HG03108 (cell line): ENCODE results near the gene ERC2.
"Not testable (repeated sequence)": the region's sequence is repeated elsewhere in the genome, so short reads cannot be mapped to it uniquely, and the experiment has no call there.

Experiments used
- ATAC-seq: cut with Tn5 transposase; IDR thresholded peaks from one replicate; pipeline ENCODE4 v1.9.1; 2021; ENCODE audit warnings: moderate library complexity; ENCODE audit not compliant: unreplicated experiment

ERC2 gene

DNA sequence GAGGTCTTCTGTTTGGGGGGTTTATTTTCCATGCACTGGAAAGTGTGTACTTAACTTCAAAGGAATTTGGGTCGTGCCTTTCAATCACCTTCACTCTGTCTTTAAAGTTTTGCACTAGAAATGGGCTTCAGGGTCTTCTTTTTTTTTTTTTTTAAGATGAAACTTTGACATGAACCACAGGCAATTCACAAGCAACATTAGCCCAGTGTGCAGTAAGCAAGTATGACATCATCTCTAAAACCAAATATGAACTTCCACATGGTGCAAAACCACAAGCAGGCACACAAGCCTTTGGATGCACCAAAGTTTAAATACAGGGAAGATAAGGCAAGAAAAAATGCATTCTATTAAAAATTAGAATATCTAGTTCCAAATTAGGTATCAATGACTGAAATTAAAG, 381.9 kb downstream of the ERC2 start:
- ATAC-seq: no peak

DNA sequence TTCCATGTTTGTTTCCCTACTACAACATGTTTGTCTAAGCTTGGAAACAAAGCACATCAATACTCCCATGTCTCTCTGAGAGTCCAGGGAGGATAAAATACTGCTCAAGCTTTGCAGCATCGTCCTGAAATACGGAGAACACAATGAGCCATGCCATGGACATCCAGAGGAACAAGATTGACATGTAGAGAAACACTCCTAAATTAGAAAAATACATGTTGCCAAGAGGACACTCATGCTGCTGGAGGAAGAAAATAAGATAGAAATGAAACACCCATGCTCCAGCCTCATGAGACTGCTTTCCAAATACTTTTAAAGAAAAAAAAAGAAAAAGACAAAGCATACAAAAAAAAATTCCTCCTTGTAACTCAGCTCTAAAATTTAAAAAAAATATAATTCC, 387.0 kb downstream of the ERC2 start:
- no peak for ATAC-seq

DNA sequence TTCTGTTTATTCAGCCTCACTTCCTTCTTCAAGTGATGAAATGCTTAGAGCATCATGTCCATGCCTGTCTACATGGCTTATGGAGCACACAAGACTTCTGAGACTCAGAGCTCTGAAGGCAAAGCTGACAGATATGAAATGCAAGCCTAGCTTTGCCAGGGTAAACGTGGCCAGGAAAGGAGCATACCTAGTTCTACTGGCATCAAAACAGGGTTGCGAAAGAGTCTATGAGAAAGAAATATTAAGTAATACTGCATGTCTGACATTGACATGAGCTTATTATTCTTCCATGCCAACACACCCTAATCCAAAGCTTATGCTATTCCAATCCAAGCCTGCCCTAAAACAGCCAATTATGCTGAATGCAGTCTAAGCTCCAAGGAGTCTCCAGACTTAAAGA, 391.5 kb downstream of the ERC2 start:
- no peak for ATAC-seq

DNA sequence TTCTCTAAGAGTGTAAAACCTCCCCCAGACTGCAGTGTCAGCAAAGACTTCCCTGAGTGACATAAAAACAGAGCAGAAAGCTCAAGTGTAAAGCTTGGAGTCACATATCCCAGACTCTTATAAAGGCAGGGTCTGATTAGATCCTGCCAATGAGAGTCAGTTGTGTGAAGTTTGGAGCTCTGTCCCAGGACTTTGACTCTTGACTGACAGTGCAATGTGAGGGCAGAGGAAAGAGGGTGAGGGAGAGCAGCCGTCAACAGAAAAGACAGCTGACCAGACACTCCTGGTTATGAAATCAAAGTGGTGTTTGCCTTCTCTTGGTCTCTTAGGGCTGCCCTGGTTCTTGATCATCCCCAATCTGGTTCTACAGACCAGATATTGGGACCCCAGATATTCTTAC, 393.2 kb downstream of the ERC2 start:
- no peak for ATAC-seq

DNA sequence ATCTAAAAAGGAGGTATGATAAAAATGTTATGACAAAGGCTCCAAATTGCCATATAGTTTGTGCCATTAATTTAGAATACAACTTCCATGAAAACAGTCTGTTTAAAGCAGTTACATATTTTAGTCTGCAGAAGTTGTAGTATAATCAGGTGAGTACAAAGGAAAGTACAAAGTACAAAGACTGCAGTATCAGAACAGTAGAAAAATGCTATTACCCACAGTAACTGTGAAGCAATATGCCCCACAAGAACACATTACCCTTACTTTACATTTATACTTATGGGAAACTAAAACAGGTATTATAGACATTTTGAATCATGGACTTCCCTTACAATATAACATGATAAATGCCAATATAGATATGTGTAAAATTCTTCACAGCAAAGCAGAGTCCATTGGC, 398.5 kb downstream of the ERC2 start:
- ATAC-seq: no peak

DNA sequence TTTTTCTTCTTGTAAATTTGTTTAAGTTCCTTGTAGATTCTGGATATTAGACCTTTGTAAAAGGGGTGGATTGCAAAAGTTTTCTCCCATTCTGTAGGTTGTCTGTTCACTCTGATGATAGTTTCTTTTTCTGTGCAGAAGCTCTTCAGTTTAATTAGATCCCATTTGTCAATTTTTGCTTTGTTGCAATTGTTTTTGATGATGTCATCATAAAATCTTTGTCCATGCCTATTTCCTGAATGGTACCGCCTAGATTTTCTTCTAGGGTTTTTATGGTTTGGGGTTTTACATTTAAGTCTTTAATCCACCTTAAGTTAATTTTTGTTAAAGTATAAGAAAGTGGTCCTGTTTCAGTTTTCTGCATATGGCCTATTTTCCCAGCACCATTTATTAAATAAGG, 401.9 kb downstream of the ERC2 start:
- ATAC-seq: not testable (repeated sequence)

DNA sequence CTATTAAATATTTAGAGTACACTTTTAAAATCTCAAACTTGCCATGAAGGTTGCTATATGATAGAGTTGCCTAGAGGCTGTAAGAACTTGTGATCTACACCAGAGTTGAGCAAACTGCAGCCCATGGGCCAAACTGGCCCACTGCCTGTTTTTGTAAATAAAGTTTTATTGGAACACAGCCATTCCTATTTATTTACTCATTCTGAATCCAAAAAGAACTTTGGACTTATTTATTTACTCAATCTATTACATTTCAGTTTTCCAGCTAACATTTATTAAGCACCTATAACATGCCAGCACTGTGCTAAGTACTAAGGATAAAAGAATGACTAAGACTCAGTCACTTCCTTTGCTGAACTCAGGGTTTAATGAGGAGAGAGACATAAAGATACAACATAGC, 403.6 kb downstream of the ERC2 start:
- ATAC-seq: no peak

DNA sequence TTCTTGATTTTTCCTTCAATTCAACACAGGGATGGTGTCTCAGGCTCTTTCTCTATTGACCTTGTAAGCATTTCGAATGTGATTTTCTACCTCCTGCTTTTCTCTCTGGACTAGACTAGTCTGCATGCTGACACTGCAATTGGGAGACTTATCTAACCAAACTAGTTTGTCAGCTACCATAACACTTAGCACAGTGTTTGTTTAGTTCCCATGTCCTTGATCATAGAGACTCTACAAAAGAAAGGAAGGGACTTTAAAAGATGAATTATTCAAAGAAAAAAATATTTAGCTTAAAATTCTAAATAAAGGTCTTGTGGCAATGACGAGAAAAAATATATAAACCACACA, 407.0 kb downstream of the ERC2 start:
- ATAC-seq: no peak

DNA sequence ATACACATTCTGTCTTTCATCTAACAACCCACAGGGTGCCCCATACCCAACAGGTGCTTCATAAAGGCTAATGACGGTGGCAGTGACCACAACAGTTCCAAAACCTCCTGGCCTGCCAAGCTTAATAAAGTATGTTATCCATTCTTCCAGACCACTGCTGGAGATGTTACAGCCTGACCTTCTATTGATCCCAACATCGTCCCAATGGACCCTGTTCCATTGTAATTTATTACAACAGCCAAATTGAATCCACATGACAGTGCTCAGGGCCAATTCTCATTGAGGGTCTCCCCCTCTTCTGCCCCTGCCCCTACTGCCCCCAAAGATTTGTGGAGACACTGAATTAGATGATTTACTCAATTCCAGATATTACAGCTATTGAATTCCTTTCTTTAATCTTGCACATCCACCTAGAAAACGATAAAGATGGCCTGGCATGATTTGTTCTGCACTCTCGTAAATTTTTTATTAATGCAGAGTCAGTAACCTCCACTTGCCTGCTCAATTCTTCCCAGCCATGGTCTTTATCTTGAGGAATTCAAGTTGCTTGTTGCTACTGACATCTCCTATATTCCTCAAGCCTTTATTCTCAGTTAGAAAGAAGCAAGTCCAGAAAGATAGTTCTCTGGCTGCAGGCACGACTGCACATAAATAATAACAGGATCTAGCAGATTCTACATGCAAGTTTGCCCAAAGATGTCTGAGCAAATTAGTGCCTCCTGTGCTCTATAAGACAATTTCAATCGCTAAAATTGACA, 407.6 kb downstream of the ERC2 start:
- no peak for ATAC-seq

DNA sequence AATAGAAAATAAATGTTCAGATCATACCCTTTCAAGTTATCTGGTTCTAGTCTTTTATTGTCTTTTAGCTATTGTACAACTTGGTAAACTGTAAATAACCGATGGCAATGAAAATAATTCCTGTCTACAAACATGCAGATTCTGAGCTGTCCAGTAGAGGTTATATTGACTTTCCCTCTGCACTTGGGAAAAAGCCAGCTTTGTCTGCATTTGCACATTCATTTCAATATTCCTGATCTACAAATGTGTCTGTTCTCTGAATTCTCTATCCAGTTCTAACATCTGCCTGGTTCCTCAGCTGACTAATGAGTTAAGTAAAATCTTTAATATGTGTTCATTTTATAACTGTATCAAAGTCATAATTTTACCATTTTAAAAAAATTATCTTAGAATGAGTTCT, 408.5 kb downstream of the ERC2 start:
- no peak for ATAC-seq

DNA sequence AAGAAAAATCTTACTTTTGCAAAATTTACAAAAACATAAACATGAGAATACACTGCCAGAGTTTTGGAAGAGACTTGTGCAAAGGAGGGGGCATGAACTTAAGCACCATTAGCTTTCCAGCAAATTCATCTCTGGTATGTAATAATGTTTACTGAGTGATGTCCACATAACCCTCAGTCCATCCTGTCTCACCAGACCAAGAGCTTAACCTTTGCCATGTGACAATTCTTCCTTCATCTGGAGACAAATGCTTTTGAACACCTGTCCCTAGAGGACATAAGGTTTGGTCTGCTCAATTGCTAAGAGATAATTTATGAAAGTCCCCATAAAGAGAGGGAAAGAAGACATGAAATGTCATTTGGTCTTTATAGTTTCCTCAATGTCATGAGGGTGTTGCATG, 412.3 kb downstream of the ERC2 start:
- no peak for ATAC-seq

DNA sequence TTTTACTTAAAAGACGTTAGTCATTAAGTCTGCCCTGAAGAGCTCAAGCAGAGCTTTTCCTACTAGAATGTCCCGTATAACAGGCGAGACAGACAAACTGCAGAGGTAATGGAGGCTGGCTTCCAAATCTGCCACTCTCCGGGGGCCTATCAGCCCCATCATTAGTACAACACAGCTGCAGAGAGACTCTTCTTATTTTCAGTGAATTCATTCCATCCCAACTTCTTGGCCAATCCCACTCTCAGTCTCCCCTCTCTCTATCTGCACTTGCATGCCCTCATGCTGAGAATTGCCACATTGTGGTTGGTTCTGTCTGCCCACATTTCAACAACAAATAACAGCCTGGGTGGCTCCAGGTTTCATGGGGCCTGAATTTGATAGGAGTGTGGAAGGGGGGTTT, 412.7 kb downstream of the ERC2 start:
- no peak for ATAC-seq

DNA sequence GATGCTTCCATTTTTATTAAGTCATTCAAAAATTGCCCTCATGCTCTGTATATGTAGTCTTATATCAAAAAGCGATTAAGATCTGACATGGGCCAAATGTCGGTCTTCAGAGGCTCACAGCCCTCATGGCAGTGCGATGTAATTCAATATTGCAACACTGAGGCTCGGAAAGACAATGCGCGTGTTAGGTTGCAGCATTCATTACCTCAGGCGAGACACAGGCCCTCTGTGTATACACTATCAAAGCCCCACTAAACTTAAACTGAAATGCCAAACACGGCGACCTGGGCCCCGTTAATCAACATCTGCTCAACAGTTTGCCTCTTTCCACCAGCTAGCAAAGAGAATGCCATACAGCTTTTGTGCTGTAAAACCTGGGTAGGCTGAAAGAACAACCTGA, 413.4 kb downstream of the ERC2 start:
- ATAC-seq: no peak

DNA sequence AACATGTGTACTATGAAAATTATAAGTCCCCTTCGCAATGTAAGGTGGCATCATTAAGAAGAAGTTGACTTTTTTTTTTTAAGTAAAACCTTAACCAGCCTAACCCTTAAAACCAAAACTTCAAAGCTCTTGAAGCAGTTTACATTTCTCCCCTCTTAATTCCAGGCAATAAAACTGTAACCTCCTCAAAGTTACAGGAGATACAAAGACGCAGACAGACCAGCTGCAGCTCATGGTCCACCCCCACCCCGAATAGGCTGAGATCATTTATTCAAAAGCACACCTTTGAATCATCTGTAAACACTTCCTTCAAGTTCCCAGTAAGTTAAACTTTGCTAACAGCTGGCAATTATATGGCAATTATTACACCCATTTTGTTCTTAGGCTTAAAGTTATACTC, 414.5 kb downstream of the ERC2 start:
- no peak for ATAC-seq

DNA sequence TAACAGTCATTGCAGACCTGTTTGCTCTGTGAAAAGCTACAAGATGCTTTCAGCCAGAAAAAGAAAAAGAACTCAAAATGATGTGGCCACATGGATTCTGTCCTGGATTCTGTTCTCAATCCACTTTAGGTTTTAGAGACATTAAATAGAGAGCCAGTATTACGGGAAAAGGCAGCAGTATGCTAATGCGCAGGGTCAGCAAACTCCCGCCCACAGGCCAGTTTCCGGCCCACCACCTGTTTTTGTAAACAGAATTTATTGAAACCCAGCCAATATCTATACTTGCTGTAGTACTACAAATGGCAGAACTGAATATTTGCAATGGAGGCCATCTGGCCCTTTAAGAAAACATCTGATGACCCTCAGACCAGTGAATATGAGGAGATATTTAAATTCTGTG, 416.1 kb downstream of the ERC2 start:
- ATAC-seq: no peak

DNA sequence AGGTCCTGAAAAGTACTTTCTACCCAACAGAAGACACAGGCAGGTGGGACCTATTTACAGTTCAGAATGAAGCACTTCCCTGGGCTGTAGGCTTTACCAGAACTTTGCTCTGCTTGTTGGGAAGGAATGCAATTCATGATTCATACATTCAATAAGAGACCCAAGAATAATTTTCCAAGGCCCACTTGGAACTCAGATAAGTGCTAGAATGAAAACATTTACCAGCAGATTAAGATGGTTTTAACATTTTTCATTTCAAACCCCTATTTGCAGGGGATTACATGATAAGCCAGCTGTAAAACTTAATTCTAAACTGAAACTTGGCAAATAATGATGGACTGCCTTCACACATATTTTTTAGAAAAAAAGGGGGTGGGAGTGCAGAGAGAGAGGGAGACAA, 417.2 kb downstream of the ERC2 start:
- no peak for ATAC-seq

DNA sequence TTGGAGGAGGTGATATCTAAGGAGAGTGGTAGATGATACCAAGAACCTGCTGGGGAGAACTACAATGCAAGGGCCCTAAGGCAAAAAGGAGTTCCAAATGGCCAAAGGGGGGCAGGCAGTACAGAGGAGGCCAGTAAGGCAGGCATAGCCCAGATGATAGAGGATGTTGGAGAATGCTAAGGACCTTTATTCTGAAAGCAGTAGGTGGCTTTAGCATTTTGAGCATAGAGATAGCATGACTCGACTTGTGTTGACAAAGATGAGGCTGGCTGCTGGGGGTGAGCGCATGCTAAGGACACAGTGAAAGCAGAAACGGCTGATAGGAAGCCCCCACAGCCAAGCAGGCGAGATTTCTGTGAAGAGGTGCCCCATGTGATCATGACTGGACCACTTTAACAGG, 419.3 kb downstream of the ERC2 start:
- ATAC-seq: no peak

DNA sequence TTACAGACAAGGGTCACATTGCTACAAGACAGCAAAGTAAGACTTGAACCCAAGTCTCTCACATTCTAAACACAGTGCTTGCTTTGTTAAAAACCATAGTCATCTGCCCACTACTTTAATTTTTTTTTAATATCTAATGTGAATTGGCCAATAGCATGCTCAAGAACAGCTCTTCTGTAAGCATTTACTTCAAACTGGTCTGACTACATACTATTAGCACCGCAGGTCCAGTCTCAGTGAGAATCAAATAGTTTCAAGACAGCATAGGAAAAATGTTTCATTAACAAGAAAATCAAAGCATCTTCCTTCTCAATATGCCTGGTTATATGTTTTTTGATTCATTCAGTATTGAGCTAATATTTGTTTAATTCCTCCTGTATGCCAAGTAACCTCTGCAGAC, 419.9 kb downstream of the ERC2 start:
- no peak for ATAC-seq

DNA sequence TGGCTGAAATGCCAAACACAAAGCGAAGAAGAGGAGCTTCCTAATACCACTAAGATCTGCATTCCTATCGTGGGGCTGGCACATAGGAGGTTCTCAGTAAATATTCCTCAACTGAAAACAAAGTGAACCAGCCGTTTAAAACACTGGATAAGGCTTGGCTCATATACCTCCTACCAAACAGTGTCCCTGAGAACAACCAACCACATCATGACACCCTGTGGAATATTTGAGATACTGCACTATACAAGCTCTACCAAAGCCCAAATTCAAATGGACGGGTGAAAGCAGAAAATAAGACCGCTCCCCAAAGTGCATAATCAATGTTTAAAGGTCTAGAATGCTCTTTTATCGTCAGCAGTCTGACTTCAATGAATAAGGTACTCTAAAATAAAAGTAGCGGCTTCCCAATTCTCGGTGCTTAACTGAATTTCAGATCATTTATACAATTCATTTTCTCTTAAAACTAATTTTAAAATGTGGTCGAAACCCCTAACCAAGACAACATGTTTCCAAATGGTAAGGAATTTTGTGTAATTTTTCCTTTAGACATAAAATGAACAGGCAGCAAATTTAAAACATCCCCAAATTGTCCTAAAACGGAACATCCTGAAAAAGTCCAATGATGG, 425.8 kb downstream of the ERC2 start:
- ATAC-seq: no peak

DNA sequence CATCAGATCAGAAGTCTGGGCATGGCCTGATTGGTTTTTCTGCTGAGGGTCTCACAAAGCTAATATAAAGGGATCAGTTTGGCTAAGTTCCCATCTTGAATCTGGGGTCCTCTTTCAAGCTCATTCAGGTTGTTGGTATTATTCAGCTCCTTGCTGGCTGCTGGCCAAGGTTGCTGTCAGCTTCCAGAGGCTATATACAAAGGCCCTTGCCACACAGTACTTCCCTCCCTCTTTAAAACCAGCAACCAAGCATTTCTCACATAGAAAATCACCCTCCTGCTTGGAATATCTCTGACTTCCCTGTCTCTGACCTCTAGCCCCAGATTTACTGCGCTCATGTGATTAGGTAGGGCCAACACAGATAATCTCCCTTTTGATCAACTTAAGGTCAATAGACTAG, 442.9 kb downstream of the ERC2 start:
- ATAC-seq: no peak

DNA sequence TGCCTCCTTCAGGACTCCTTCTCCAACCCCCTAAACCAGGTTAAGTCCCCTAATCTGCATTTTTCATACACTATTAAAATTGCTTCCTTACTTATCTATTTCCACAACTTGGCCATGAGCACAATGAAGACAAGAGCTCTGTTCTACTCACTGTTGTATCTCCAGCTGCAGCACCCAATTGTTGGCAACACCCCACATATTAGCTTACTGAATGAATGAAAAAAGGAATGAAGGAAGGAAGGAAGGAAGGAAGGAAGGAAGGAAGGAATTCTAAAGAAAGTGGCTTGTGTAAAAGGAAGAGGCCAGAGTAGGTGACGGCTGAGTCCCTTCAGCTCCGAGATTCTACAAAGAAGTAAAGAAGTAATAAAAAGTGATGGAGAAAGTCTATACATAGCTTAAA, 444.7 kb downstream of the ERC2 start:
- no peak for ATAC-seq

DNA sequence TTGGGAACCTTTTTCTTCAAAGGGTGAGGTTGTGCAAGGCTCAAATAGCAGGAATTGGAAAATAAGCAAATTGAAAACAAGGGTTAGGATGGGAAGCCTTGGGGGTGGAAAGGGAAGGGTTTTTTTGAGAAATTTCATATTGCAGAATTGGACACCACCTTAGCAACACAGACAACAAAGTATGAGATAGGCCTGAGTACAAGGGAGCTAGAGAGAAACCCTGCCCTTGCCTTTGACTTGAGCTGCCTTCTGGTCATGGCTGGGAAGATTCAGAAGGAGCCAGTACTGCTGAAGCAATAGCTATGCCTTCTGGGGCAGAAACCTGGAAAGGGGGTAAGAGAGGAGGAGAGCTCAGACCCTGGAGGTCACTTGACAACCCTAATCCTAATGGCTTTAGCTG, 445.6 kb downstream of the ERC2 start:
- ATAC-seq: no peak

DNA sequence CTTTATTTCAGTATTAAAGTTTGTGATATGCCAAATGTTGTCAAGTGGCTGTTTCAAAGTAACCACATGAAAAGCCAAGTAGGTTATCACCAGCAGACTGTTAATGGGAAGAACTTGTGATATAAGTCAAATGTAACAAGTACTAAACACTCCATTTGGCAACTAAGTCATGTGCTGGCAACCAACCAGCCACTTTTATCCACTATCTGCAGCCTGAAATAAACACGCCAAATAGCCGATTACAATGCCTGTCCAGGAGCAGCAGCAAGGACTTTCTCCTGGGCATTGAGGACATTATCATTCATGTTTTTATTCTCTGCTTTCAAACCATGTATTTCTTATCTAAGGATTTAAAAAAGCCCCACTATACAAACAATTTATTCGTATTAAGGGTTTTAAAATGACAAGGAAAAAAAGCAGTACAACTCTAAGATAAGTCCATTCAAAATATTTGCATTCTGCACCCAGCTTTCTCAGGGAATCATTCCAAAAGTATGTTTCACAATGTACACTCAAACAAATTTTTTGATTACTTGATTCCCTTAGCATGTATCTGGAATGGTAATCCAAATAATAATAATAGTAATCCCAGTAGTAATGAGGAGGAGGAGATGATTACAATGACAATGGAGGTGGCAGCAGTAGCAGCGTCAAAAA, 448.6 kb downstream of the ERC2 start:
- ATAC-seq: no peak
